Endometrium (tissue), 2 donors: ENCODE data around the gene PRPF40B.

Experiments used
- FAIRE-seq: peaks from 2 replicates; lab custom pipeline; 2012; peaks lifted over from hg19 to GRCh38; lab: Jason Lieb, UNC
- donor health status: control.
- donor health status: control.

PRPF40B gene

GRCh38 chr12:49659753-49660152 is 36.4 kb downstream of the PRPF40B start:
- FAIRE-seq: no peak

GRCh38 chr12:49661191-49661590 is 37.8 kb downstream of the PRPF40B start:
- FAIRE-seq: no peak

- FAIRE-seq: no peak
These were observed 38.4 kb downstream of the PRPF40B start for GRCh38 chr12:49661746-49662145.

GRCh38 chr12:49662998-49663843 is 39.9 kb downstream of the PRPF40B start:
- no peak for FAIRE-seq

- no peak for FAIRE-seq
These were observed 40.8 kb downstream of the PRPF40B start for GRCh38 chr12:49664167-49664566.

- FAIRE-seq: no peak
These were observed 41.4 kb downstream of the PRPF40B start for GRCh38 chr12:49664591-49665239.

GRCh38 chr12:49665384-49665783 is 42.0 kb downstream of the PRPF40B start:
- FAIRE-seq: no peak

GRCh38 chr12:49666176-49666575 is 42.8 kb downstream of the PRPF40B start:
- FAIRE-seq: no peak

GRCh38 chr12:49667325-49668090 is 44.1 kb downstream of the PRPF40B start:
- no peak for FAIRE-seq

GRCh38 chr12:49669796-49670195 is 46.4 kb downstream of the PRPF40B start:
- FAIRE-seq: no peak

- FAIRE-seq: no peak
These were observed 47.8 kb downstream of the PRPF40B start for GRCh38 chr12:49671031-49671765.

- FAIRE-seq: no peak
These were observed 49.2 kb downstream of the PRPF40B start for GRCh38 chr12:49672301-49673217.

GRCh38 chr12:49673446-49674317 is 50.3 kb downstream of the PRPF40B start:
- FAIRE-seq: peak; percentile 83

GRCh38 chr12:49674318-49674981 is 51.1 kb downstream of the PRPF40B start:
- no peak for FAIRE-seq

GRCh38 chr12:49675137-49675536 is 51.8 kb downstream of the PRPF40B start:
- no peak for FAIRE-seq

- FAIRE-seq: no peak
These were observed 55.4 kb downstream of the PRPF40B start for GRCh38 chr12:49678711-49679110.

- no peak for FAIRE-seq
These were observed 56.7 kb downstream of the PRPF40B start for GRCh38 chr12:49680075-49680474.

- no peak for FAIRE-seq
These were observed 60.4 kb downstream of the PRPF40B start for GRCh38 chr12:49683599-49684309.
